ENCODE data around the gene PLK2.

DNA sequence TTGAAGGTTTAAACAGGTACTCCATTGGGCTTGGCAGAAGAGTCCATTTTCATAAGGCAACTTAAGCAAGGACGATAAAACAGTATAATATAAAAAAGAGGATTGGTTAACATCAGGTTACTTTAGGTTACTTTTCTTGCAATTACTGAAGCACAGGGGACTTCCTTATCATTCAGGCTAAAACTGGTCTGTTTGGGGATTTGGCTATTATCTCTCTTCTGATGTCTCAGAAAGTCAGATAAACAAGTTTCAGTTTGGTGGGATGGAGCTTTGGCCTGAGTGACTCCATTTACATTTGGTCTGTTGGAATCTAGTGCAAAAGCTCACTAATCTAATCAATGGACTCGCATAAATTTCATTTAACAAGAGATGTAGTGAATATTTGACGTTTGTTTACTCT lies 39.3 kb upstream of the PLK2 start:
- TF ChIP-seq ZNF274 (IDR thresholded peaks at IDR 0.05; ENCODE audit: low read depth, low read length) (no peak), YY1 (IDR thresholded peaks at IDR 0.05; ENCODE audit: insufficient read depth, insufficient read length) (no peak)
